Kidney epithelial cell (primary cell): ENCODE measurements around the gene WHRN. TPM values are rescaled to one million over a fixed set of nuclear protein-coding genes. Genes with fewer than 3 reads are reported as not detected.

Experiments used
- DNase-seq: peaks from one replicate; pipeline ENCODE4 v3.0.0-alpha.2; 2010; ENCODE audit warnings: low read depth
- H3K27me3 ChIP-seq: 2 replicates; pipeline ENCODE4 v1.6.0; 2011; ENCODE audit warnings: low read length; ENCODE audit not compliant: control insufficient read depth, insufficient read depth
- H3K36me3 ChIP-seq: 2 replicates; pipeline ENCODE4 v1.5.1; 2011; ENCODE audit warnings: low read length; ENCODE audit not compliant: control insufficient read depth, insufficient read depth
- H3K4me3 ChIP-seq: 2 replicates; pipeline ENCODE4 v1.5.1; 2011; ENCODE audit warnings: low read depth, mild to moderate bottlenecking, control low read depth, low read length
- total RNA-seq: library from RNA; depleted of rRNA; stranded (reverse); fragments of >200 nt; gene quantifications from 2 replicates; pipeline ENCODE4 v1.2.3, GENCODE V29; 2015
- TF ChIP-seq, protein P1 (sequence below): IDR thresholded peaks from 2 replicates; pipeline ENCODE4 v1.5.1; 2011; ENCODE audit warnings: mild to moderate bottlenecking, moderate library complexity, low read length, control low read depth, inconsistent platforms; ENCODE audit not compliant: insufficient read depth, poor library complexity, severe bottlenecking

WHRN gene
- total RNA-seq, 1 donor from 2014 or later = 9.2 TPM

DNA sequence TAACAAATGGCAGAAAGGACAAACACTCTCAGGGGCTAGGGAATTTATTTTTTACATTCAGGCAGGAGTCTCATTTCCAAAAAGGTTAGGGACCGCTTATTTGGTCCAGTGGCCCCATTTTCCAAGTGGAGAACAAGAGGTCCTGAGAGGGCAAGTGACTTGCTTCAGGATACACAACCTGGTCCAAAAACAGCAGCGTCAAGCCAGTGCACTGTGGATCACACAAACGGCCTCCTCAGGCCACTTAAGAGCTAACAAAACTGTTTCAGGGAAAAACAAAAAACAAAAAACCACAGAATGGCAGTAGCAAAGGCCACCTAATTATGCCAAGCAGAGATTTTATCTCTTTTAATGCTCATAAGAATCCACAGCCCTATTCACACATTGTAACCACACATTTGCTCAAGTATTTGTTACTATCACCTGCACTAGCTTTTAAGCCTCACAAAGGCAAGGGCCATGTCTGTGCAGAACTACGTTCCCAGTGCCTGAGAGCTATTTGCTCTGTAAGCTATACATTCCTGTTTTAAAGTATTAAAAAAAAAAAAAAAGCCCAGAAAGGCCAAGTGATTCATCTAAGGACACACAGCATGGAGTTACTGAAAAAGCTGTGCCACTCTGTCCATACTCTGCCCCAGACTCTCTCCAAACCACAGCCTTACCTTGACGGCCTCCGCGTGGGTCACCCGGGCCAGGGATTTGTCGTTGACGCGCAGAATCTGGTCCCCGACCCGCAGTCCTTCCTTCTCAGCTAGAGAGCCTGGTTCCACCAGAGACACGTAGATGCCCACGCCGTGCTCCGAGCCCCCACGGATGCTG, 1.5 kb downstream of the WHRN start:
- no peaks in the 10 kb centered on the region for H3K27me3 ChIP-seq
- H3K4me3 ChIP-seq = peak overlapping the region; percentile 67
- DNase-seq = no peak
- TF ChIP-seq, protein P1, sequence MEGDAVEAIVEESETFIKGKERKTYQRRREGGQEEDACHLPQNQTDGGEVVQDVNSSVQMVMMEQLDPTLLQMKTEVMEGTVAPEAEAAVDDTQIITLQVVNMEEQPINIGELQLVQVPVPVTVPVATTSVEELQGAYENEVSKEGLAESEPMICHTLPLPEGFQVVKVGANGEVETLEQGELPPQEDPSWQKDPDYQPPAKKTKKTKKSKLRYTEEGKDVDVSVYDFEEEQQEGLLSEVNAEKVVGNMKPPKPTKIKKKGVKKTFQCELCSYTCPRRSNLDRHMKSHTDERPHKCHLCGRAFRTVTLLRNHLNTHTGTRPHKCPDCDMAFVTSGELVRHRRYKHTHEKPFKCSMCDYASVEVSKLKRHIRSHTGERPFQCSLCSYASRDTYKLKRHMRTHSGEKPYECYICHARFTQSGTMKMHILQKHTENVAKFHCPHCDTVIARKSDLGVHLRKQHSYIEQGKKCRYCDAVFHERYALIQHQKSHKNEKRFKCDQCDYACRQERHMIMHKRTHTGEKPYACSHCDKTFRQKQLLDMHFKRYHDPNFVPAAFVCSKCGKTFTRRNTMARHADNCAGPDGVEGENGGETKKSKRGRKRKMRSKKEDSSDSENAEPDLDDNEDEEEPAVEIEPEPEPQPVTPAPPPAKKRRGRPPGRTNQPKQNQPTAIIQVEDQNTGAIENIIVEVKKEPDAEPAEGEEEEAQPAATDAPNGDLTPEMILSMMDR = no peak
- H3K36me3 ChIP-seq = no peaks in the 10 kb centered on the region

DNA sequence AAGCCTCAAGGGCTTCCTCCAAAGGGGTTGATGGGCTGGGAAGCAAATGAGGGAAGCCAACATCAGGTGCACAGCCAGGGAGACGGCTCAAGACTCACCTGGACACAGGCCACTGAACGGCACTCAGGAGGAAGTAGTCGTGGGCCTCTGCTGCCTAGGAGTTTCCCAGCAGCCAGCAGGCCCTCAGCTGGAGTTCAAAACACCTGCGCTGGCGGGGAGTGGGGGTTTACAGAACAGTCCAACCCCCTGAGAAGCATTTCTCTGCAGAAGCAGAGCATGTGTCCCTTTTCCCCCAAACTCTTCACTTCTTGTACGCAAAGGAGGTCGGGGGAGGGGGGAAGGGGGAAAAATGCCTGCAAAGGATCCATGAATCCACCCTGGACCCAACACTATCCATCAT, 2.3 kb downstream of the WHRN start:
- Histone ChIP-seq H3K27me3 (no peaks in the 10 kb centered on the region), H3K36me3 (no peaks in the 10 kb centered on the region), H3K4me3 (no peak overlapping the region)
- TF ChIP-seq, protein P1 = no peak
- DNase-seq = no peak

DNA sequence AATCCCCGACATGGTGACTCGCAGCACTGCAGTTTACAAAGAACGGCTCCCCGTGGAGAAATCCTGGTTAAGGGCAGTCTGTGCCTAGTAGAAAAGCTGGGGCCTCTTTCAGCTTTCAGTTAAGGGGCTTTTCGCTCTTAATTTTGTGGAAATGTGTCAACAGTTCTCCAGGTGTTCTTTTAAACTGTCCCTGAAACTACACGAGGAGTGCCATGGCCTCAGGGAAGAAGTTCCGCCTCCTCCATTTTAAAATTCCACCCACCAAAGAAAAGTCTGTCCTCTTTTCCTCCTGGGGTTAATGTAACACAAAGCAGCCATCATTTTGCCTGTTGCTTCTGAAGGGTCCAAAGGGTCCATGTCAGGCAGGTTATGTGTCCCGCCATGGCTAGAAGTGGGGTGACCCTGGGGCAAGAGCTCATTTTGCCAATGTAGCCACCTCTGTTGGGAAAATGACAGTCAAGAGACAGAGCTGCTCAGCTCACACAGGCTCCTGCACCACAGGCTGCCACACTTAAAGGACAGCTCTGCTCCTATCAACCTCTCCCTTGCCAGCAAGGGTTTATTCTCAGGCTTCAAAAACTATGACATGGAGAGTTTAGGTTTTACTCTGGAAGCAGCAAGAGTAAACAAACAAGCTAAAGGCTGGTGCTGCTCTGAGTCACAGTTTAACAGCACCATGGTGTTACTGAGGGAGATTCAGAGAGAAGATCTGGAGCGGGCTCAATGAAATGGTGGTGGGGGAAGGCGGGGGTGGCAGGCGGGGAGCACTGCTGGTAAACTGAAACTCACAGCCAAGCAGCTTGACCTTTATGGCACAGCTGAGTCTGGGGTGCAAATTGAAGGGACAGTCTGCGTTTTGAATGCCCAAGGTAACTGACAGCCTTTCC, 3.2 kb downstream of the WHRN start:
- Histone ChIP-seq H3K27me3 (no peaks in the 10 kb centered on the region), H3K36me3 (no peaks in the 10 kb centered on the region), H3K4me3 (no peak overlapping the region)
- TF ChIP-seq, protein P1 = no peak
- DNase-seq = no peak

DNA sequence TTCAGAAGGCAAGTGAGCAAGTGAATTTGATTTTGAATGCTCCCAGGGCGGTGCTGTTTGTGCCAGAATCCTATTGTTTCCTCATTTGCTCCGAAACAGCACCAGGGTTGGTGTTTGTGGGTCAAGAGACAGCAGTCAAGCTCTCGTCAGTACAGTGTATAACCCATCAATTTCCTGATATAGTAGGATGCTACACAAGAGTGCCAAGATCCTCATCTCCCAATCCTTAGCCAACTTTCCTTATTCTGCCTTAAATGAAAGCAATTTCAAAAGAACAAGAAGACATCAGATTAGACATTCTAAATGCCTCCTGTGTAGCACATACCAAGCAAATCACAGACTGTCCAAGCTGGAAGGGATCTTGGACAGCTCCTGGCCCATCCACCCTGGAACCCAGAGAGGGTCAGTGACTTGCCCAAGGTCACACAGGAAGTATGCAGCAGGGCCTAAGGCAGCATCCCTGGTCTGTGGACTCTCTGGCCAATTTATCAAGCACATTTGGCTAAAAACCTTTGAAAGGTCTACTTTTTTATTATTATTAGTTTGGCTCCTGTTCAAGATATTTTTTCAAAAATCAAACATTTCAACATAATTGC, 4.5 kb downstream of the WHRN start:
- H3K36me3 ChIP-seq = no peaks in the 10 kb centered on the region

DNA sequence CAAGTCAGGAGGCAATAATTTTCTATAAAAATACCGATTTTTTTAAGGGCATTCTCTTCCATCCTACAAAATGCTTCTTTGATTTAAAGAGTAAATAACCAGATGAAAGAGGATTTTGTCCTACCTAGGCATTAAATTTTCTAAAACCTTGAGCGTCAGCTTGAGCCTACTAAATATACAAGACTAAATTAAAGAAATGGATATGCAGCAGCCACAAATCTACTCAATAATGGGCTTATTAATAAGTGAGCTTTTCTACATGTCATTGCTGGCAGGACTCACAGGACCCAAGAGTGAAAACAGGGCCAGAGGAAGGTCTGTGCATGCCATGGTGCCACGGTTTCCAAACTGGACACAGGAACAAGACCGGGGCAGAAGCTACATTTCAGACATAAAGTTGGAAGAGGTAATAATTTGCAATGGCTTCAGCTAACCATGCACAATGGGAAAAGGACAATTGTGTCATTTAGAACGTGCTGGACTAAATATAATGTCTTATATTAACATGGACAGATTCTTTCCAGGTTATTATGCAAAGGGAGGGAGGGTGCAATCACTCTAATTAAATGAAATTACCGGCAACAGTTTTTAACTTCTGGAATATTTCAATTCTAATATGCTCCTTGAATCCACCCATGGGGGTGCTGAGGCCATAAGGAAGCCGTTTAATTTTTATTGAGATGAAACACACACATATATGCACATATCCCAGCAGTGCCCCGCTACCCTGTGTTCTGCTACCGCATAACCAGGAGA, 5.2 kb downstream of the WHRN start:
- Histone ChIP-seq H3K27me3 (no peaks in the 10 kb centered on the region), H3K4me3 (no peak overlapping the region), H3K36me3 (no peaks in the 10 kb centered on the region)
- no peak for DNase-seq
- TF ChIP-seq, protein P1 = no peak

More for the DNA sequence above, 4.5 kb downstream of the WHRN start:
- no peak for DNase-seq
- Histone ChIP-seq H3K27me3 (no peaks in the 10 kb centered on the region), H3K4me3 (no peak overlapping the region)
- TF ChIP-seq, protein P1 = no peak
